Measurements from ENCODE around the gene IRF2BPL.
A peak's percentile ranks its signal among the peaks of the same experiment; 100 is the strongest.

IRF2BPL gene

GRCh38 chr14:76985540-76986230 lies 42.8 kb downstream of the IRF2BPL start:
- DNase-seq (ENCODE audit: low spot score) = no peak

GRCh38 chr14:76984787-76985375 lies 43.6 kb downstream of the IRF2BPL start:
- no peak for DNase-seq (ENCODE audit: low spot score)

GRCh38 chr14:76984297-76984696 lies 44.2 kb downstream of the IRF2BPL start:
- no peak for DNase-seq (ENCODE audit: low spot score)

GRCh38 chr14:76981670-76982069 lies 46.8 kb downstream of the IRF2BPL start:
- no peak for DNase-seq (ENCODE audit: low spot score)

GRCh38 chr14:76977793-76978720 lies 50.5 kb downstream of the IRF2BPL start:
- peak; percentile 82 for DNase-seq (ENCODE audit: low spot score)

- no peak for DNase-seq (ENCODE audit: low spot score)
These were observed 52.1 kb downstream of the IRF2BPL start for GRCh38 chr14:76976240-76977005.

- no peak for DNase-seq (ENCODE audit: low spot score)
These were observed 52.7 kb downstream of the IRF2BPL start for GRCh38 chr14:76975812-76976211.

GRCh38 chr14:76975051-76975450 lies 53.5 kb downstream of the IRF2BPL start:
- no peak for DNase-seq (ENCODE audit: low spot score)
